ENCODE results near the gene UBE2O.

DNA sequence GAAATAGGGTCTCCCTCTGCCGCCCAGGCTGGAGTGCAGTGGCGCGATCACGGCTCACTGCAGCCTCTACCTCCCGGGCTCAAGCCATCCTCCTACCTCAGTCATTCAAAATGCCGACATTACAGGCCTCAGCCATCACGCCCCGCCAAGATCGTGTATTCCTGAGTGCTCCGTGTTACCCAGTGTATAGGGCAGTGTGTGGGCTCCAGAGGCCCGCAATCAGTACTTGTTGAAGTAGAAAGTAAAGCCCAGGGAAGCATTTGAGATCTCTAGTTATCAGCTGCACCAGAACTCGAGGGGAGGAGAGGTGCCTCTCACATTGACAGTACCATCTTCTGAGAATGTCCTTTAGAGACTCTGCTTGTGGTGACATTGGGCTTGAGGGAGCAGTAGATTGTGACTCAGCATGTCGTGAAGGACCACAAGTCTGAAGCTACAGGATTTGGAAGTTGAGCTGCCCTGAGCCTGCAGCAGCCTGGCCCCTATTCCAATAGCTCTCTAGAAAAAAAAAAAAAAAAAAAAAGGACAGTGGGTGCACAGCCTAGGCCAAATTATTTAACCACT is 98.1 kb downstream of the UBE2O start:
- TF ChIP-seq, protein P1, sequence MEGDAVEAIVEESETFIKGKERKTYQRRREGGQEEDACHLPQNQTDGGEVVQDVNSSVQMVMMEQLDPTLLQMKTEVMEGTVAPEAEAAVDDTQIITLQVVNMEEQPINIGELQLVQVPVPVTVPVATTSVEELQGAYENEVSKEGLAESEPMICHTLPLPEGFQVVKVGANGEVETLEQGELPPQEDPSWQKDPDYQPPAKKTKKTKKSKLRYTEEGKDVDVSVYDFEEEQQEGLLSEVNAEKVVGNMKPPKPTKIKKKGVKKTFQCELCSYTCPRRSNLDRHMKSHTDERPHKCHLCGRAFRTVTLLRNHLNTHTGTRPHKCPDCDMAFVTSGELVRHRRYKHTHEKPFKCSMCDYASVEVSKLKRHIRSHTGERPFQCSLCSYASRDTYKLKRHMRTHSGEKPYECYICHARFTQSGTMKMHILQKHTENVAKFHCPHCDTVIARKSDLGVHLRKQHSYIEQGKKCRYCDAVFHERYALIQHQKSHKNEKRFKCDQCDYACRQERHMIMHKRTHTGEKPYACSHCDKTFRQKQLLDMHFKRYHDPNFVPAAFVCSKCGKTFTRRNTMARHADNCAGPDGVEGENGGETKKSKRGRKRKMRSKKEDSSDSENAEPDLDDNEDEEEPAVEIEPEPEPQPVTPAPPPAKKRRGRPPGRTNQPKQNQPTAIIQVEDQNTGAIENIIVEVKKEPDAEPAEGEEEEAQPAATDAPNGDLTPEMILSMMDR (IDR thresholded peaks at IDR 0.05), result no peak
- TF ChIP-seq POLR2A (IDR thresholded peaks at IDR 0.05) (no peak), EP300 (IDR thresholded peaks at IDR 0.05) (no peak)

All from upper lobe of left lung (tissue), 4 donors.